ENCODE measurements around the gene GFPT1. TPM values are rescaled to one million over a fixed set of nuclear protein-coding genes. Genes with fewer than 3 reads are reported as not detected.

GFPT1 gene
- total and polyA plus RNA-seq, 9 donors, result 6.9 to 39.5 (median 28.7) TPM

DNA sequence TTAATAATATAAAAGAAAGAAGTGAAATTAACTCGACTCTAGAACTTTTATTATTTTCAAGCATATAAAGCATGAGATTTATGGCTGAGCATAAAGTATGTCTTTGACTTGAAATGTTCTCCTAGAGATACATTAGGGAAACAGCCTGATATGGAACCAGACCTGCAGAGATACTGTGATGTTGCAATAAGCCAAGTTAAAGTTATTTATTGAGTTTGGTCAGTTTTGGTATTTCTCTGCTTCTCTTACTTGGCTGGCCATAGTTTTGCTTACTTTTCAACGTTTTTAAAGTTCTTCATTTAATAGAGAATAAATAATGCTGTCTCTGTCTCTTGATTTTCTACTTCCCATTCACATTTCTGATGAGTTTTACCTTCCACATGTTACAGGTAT, 76.0 kb downstream of the GFPT1 start:
- intact Hi-C loops (cut with DNase I), result no loop called here
- Histone ChIP-seq H3K36me3 (no peaks in the 10 kb centered on the region), H3K4me3 (no peak overlapping the region), H3K9me3 (no peaks in the 10 kb centered on the region), H3K27me3 (no peaks in the 10 kb centered on the region), H3K27ac (no peak overlapping the region), H3K4me1 (ENCODE audit: insufficient read depth) (peaks cover 8% of the 10 kb centered on the region)
- 13 to 21% (median 20%) methylated on average over 2 of the region's 2 CpGs for WGBS, 3 donors
- no peak for DNase-seq
- TF ChIP-seq, protein P1, sequence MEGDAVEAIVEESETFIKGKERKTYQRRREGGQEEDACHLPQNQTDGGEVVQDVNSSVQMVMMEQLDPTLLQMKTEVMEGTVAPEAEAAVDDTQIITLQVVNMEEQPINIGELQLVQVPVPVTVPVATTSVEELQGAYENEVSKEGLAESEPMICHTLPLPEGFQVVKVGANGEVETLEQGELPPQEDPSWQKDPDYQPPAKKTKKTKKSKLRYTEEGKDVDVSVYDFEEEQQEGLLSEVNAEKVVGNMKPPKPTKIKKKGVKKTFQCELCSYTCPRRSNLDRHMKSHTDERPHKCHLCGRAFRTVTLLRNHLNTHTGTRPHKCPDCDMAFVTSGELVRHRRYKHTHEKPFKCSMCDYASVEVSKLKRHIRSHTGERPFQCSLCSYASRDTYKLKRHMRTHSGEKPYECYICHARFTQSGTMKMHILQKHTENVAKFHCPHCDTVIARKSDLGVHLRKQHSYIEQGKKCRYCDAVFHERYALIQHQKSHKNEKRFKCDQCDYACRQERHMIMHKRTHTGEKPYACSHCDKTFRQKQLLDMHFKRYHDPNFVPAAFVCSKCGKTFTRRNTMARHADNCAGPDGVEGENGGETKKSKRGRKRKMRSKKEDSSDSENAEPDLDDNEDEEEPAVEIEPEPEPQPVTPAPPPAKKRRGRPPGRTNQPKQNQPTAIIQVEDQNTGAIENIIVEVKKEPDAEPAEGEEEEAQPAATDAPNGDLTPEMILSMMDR (IDR thresholded peaks at IDR 0.05), result no peak
- TF ChIP-seq POLR2A (IDR thresholded peaks at IDR 0.05) (no peak), EP300 (IDR thresholded peaks at IDR 0.05) (no peak)

DNA sequence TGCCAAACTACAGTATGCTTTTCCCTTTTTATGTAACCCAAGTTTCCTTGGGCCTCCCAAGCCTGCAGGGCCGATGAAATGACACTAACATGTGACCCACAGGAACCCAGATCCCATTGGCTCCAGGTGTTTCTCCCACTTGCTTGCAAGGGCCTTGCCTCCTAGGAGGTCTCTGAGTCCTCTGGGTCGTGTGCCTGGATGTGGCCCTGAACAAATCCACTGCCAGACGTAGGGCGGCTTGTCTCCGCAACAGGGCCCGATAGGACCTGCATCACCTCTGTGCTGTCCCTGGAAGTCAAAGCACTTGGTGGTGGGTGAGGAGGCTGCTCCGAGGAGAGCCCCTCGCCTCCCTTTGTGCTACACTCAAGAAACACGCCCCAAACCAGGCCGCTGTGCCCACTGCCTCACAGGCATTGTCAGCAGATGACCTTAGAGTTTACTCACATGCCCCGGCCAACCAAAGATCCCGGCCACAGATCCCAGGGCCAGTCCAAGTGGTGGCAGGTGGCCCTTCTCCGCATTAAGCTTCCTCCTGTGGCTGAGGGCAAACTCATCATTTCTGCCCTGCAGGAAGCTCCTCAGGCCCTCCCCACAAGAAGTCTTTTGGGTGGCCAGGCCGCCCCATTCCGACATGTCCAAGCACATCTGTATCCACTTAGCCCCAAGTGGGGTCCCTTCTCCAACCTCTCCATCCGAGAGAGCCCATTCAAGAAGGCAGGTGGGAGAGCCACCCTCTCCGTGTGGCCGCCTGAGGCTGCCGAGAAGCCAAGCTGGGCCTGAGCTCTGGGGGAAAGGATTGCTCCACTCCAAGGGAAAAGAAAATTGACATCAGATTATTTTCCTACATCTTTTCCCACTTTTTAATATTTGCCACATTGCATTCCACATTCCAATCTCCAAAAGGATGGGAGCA, 76.7 kb downstream of the GFPT1 start:
- H3K9me3 ChIP-seq, result no peaks in the 10 kb centered on the region
- peak in 1 of 5 donors; percentile 38 for DNase-seq
- peak overlapping the region in 1 of 2 donors; percentile 82 for H3K27ac ChIP-seq
- peaks cover 11% of the 10 kb centered on the region for H3K4me1 ChIP-seq (ENCODE audit: insufficient read depth)
- intact Hi-C loops (cut with DNase I), result no loop called here
- TF ChIP-seq POLR2A (IDR thresholded peaks at IDR 0.05) (no peak), EP300 (IDR thresholded peaks at IDR 0.05) (no peak)
- TF ChIP-seq, protein P1 (IDR thresholded peaks at IDR 0.05), result no peak
- no peak overlapping the region for H3K4me3 ChIP-seq
- WGBS, 3 donors, result 71 to 78% (median 78%) methylated on average over 16 to 19 of the region's 19 CpGs
- H3K27me3 ChIP-seq, result no peaks in the 10 kb centered on the region
- H3K36me3 ChIP-seq, result no peaks in the 10 kb centered on the region

DNA sequence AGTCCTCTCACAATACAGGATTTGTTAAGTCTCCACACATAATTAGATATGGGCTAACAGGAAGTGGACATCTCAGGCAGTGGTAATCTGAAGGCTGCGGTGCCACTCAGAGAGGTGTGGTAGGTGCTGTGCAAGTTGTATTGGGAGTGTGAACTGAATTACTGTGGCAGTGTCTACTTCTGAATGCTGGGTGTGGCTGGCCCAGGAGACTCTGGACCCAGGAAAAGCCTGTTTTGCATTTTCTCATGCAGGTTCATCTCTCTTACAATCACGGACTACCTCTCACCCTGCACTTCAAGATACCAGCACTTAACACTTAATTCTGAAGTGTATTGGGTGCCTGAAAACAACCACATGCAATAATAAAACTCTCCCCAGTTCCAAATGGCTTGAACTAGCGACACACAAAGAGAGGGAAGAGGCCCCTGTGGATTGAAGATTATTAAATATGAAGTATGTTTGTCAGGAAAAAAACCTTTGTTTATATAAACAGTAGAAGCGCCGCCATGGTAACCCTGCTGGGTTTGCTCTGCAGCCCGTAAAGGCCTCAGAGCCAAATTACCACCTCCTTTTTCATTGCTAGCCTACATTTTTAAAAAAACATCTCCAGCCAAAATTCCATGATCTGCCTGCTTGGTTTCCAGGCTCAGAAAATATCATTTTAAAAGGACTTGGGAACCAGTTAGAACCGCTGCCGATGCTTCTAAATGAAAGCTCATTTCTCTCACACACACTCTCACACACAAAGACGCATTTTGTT, 77.5 kb downstream of the GFPT1 start:
- Histone ChIP-seq H3K27ac (peak overlapping the region in 1 of 2 donors; percentile 82), H3K36me3 (no peaks in the 10 kb centered on the region), H3K4me3 (no peak overlapping the region), H3K9me3 (no peaks in the 10 kb centered on the region), H3K27me3 (no peaks in the 10 kb centered on the region), H3K4me1 (ENCODE audit: insufficient read depth) (peaks cover 11% of the 10 kb centered on the region)
- DNase-seq, result peak; percentile 52 to 80 (median 74)
- 14 to 24% (median 15%) methylated on average over 9 of the region's 9 CpGs for WGBS, 3 donors
- TF ChIP-seq POLR2A (IDR thresholded peaks at IDR 0.05), result no peak
- TF ChIP-seq, protein P1 (IDR thresholded peaks at IDR 0.05), result no peak
- TF ChIP-seq EP300 (IDR thresholded peaks at IDR 0.05), result no peak
- intact Hi-C loops (cut with DNase I), result loop anchor here in 3 of 4 donors (5.0 to 10.0 kb wide), 4 partner anchors 145 to 297 kb away; partner anchors contain the start of gene ANTXR1 (in 1 of the 3)

DNA sequence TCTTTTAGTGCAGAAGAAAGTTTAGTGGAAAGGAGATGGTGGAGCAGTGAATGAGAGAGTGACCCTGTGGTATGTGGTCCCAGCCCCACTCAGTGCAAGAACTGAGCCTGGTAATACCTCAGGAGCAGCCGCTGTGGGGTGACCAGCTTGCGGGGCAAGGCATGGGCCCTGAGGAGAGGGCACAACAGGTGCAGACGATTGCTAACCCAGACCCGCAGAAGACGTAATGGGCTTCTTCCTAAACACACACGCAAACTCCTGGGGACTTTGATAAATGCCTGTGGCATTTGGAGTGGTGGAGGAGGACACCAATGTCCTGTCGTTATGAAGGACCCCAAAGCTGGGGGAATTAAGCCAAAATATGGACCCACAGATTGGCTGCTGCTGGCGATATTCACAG, 78.7 kb downstream of the GFPT1 start:
- WGBS, 3 donors, result 91 to 93% (median 91%) methylated on average over 8 of the region's 8 CpGs
- Histone ChIP-seq H3K4me3 (no peak overlapping the region), H3K9me3 (no peaks in the 10 kb centered on the region), H3K36me3 (no peaks in the 10 kb centered on the region), H3K27ac (peak overlapping the region in 1 of 2 donors; percentile 82), H3K27me3 (no peaks in the 10 kb centered on the region), H3K4me1 (ENCODE audit: insufficient read depth) (peaks cover 11% of the 10 kb centered on the region)
- DNase-seq, result no peak
- TF ChIP-seq POLR2A (IDR thresholded peaks at IDR 0.05) (no peak), EP300 (IDR thresholded peaks at IDR 0.05) (no peak)
- TF ChIP-seq, protein P1 (IDR thresholded peaks at IDR 0.05), result no peak
- intact Hi-C loops (cut with DNase I), result loop anchor here in 3 of 4 donors (1.0 to 10.0 kb wide), 5 partner anchors 144 to 365 kb away; partner anchors contain the start of gene ANTXR1 (in 1 of the 3)

All from ovary (tissue), 9 donors.